B cell (primary cell): ENCODE data around the gene SLC5A10.
"Not testable (repeated sequence)": the region's sequence is repeated elsewhere in the genome, so short reads cannot be mapped to it uniquely, and the experiment has no call there.

Experiments used
- EZH2 ChIP-seq: IDR thresholded peaks from 2 replicates; pipeline ENCODE4 v1.6.1; 2012; ENCODE audit warnings: borderline replicate concordance, low read depth, mild to moderate bottlenecking, moderate library complexity, low read length; ENCODE audit not compliant: insufficient read depth, poor library complexity, severe bottlenecking
- TF ChIP-seq, protein P1 (sequence below): fragments of 200-600 bp; IDR thresholded peaks from one replicate; pipeline ENCODE4 v1.8.0; 2022; ENCODE audit warnings: antibody characterized with exemption, mild to moderate bottlenecking

DNA sequence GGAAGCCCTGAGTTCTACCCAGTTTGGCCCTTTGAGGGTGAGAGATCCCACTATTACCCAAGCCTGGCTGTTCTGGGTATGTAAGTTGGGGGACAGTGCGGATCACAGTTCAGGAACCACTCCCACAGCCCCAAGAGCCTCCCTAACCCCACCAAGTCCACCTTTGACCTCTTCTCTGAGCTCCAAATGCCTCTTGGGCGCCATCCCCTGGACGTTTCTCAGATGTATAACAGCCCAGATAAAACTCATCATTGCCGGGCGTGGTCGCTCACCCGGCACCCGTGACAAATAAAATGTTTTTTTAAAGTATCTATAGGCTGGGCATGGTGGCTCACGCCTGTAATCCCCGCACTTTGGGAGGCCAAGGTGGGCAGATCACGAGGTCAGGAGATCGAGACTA, 103.5 kb downstream of the SLC5A10 start:
- TF ChIP-seq, protein P1, sequence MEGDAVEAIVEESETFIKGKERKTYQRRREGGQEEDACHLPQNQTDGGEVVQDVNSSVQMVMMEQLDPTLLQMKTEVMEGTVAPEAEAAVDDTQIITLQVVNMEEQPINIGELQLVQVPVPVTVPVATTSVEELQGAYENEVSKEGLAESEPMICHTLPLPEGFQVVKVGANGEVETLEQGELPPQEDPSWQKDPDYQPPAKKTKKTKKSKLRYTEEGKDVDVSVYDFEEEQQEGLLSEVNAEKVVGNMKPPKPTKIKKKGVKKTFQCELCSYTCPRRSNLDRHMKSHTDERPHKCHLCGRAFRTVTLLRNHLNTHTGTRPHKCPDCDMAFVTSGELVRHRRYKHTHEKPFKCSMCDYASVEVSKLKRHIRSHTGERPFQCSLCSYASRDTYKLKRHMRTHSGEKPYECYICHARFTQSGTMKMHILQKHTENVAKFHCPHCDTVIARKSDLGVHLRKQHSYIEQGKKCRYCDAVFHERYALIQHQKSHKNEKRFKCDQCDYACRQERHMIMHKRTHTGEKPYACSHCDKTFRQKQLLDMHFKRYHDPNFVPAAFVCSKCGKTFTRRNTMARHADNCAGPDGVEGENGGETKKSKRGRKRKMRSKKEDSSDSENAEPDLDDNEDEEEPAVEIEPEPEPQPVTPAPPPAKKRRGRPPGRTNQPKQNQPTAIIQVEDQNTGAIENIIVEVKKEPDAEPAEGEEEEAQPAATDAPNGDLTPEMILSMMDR = not testable (repeated sequence)
- TF ChIP-seq EZH2 = not testable (repeated sequence)
